HEK293T (cell line): ENCODE results near the gene EVA1B.

Experiments
- CTCF ChIA-PET: fragments of 350-600 bp; formaldehyde crosslinking; extraction: SDS; loops from one replicate; lab custom pipeline; 2021; ENCODE audit warnings: antibody characterized with exemption, inconsistent platforms; lab: Yijun Ruan, JAX
- POLR2A ChIA-PET: fragments of 350-600 bp; formaldehyde crosslinking; extraction: SDS; loops from one replicate; lab custom pipeline; 2020; ENCODE audit warnings: antibody characterized with exemption, inconsistent platforms; lab: Yijun Ruan, JAX
- DNase-seq: peaks from one replicate; pipeline ENCODE4 v3.0.0; 2012; ENCODE audit warnings: mixed read lengths; ENCODE audit errors: extremely low spot score
- ARNT ChIP-seq: fragments of 450-650 bp; IDR thresholded peaks from 2 replicates; pipeline ENCODE4 v1.6.1; 2017; ENCODE audit warnings: mild to moderate bottlenecking
- BHLHE40 ChIP-seq: fragments of 450-650 bp; IDR thresholded peaks from 2 replicates; pipeline ENCODE4 v1.6.1; 2016; ENCODE audit warnings: mild to moderate bottlenecking, moderate library complexity, borderline replicate concordance
- CTBP1 ChIP-seq: fragments of 450-650 bp; IDR thresholded peaks from 2 replicates; pipeline ENCODE4 v1.6.1; 2016; ENCODE audit warnings: borderline replicate concordance
- ELF4 ChIP-seq: fragments of 450-650 bp; IDR thresholded peaks from 2 replicates; pipeline ENCODE4 v1.6.1; 2017; ENCODE audit warnings: antibody characterized with exemption
- FOXA1 ChIP-seq: fragments of 450-650 bp; IDR thresholded peaks from 2 replicates; pipeline ENCODE4 v1.6.1; 2016; ENCODE audit warnings: mild to moderate bottlenecking
- FOXK2 ChIP-seq: fragments of 450-650 bp; IDR thresholded peaks from 2 replicates; pipeline ENCODE4 v1.6.1; 2016; ENCODE audit warnings: mild to moderate bottlenecking
- FOXM1 ChIP-seq: fragments of 450-650 bp; IDR thresholded peaks from 2 replicates; pipeline ENCODE4 v1.6.1; 2017; ENCODE audit warnings: mild to moderate bottlenecking, borderline replicate concordance
- HDGF ChIP-seq: fragments of 450-650 bp; IDR thresholded peaks from 2 replicates; pipeline ENCODE4 v1.6.1; 2017; ENCODE audit warnings: antibody characterized with exemption, borderline replicate concordance
- L3MBTL2 ChIP-seq: fragments of 450-650 bp; conservative IDR thresholded peaks from 2 replicates; pipeline ENCODE4 v1.6.1; 2016; ENCODE audit warnings: mild to moderate bottlenecking
- LEF1 ChIP-seq: fragments of 450-650 bp; IDR thresholded peaks from 2 replicates; pipeline ENCODE4 v1.6.1; 2017; ENCODE audit warnings: mild to moderate bottlenecking, borderline replicate concordance
- NFRKB ChIP-seq: fragments of 450-650 bp; IDR thresholded peaks from 2 replicates; pipeline ENCODE4 v1.6.1; 2016; ENCODE audit warnings: mild to moderate bottlenecking, moderate library complexity
- PKNOX1 ChIP-seq: fragments of 450-650 bp; IDR thresholded peaks from 2 replicates; pipeline ENCODE4 v1.6.1; 2016
- SP1 ChIP-seq: fragments of 450-650 bp; IDR thresholded peaks from 2 replicates; pipeline ENCODE4 v1.6.1; 2017
- SUZ12 ChIP-seq: fragments of 450-650 bp; IDR thresholded peaks from 2 replicates; pipeline ENCODE4 v1.6.1; 2016; ENCODE audit warnings: mild to moderate bottlenecking
- TARDBP ChIP-seq: fragments of 450-650 bp; IDR thresholded peaks from 2 replicates; pipeline ENCODE4 v1.6.1; 2016
- ZNF384 ChIP-seq: fragments of 450-650 bp; IDR thresholded peaks from 2 replicates; pipeline ENCODE4 v1.6.1; 2016

EVA1B gene

GRCh38 chr1:36341626-36342320 lies 18.3 kb upstream of the EVA1B start:
- CTCF ChIA-PET: interaction anchor here (0.6 to 1.4 kb wide), 4 partner anchors 26 to 360 kb away, joined by 3 to 9 read pairs (median 3); no protein-coding TSS in a partner anchor
- POLR2A ChIA-PET: interaction anchor here (1.0 kb wide), 1 partner anchor 10 kb away, joined by 4 read pairs; no protein-coding TSS in a partner anchor
- TF ChIP-seq PKNOX1 (no peak), CTBP1 (no peak), FOXA1 (no peak), TARDBP (no peak), NFRKB (no peak), ARNT (no peak), FOXK2 (no peak), BHLHE40 (no peak), ELF4 (no peak), SP1 (no peak), LEF1 (no peak), SUZ12 (no peak), FOXM1 (no peak), L3MBTL2 (no peak), ZNF384 (no peak), HDGF (no peak)
- DNase-seq: no peak

- CTCF ChIA-PET: interaction anchor here (0.6 kb wide), 1 partner anchor 187 kb away, joined by 3 read pairs; no protein-coding TSS in a partner anchor
- TF ChIP-seq FOXM1 (no peak), CTBP1 (no peak), NFRKB (no peak), FOXA1 (no peak), SUZ12 (no peak), ARNT (no peak), PKNOX1 (no peak), TARDBP (no peak)
- no peak for DNase-seq
- POLR2A ChIA-PET: no interaction called here
Observed at GRCh38 chr1:36339615-36340014, 16.2 kb upstream of the EVA1B start.

- POLR2A ChIA-PET: no interaction called here
- no peak for DNase-seq
- no peak for TF ChIP-seq PKNOX1
- TF ChIP-seq BHLHE40: no peak
- TF ChIP-seq ARNT: no peak
- no peak for TF ChIP-seq HDGF
- TF ChIP-seq NFRKB: no peak
- TF ChIP-seq CTBP1: no peak
- no peak for TF ChIP-seq ELF4
- TF ChIP-seq FOXK2: no peak
- no peak for TF ChIP-seq FOXA1
- no peak for TF ChIP-seq SP1
- TF ChIP-seq ZNF384: no peak
- TF ChIP-seq SUZ12: no peak
- CTCF ChIA-PET: interaction anchor here (0.6 kb wide), 1 partner anchor 187 kb away, joined by 3 read pairs; no protein-coding TSS in a partner anchor
Observed at GRCh38 chr1:36339215-36339614, 15.8 kb upstream of the EVA1B start.

- no peak for DNase-seq
- TF ChIP-seq ARNT (no peak), SP1 (no peak), ZNF384 (no peak), PKNOX1 (no peak), LEF1 (no peak), SUZ12 (no peak), HDGF (no peak), NFRKB (no peak), FOXK2 (no peak), FOXM1 (no peak), CTBP1 (no peak), TARDBP (no peak), L3MBTL2 (no peak), FOXA1 (no peak)
- CTCF ChIA-PET: no interaction called here
- POLR2A ChIA-PET: no interaction called here
Observed at GRCh38 chr1:36337830-36338229, 14.4 kb upstream of the EVA1B start.

GRCh38 chr1:36330940-36331339 lies 7.5 kb upstream of the EVA1B start:
- CTCF ChIA-PET: no interaction called here

More at GRCh38 chr1:36330940-36331339, 7.5 kb upstream of the EVA1B start:
- POLR2A ChIA-PET: no interaction called here
- DNase-seq: no peak
- TF ChIP-seq PKNOX1 (no peak), SP1 (no peak), FOXM1 (no peak), ZNF384 (no peak), SUZ12 (no peak), BHLHE40 (no peak), FOXA1 (no peak), NFRKB (no peak), LEF1 (no peak), TARDBP (no peak), FOXK2 (no peak), CTBP1 (no peak), L3MBTL2 (no peak), ARNT (no peak), ELF4 (no peak), HDGF (no peak)
